GM03348 (cell line): ENCODE data around the gene TYW1.
"Not testable (repeated sequence)": the region's sequence is repeated elsewhere in the genome, so short reads cannot be mapped to it uniquely, and the experiment has no call there.

ENCODE experiments used
- DNase-seq: peaks from one replicate; pipeline ENCODE4 v3.0.0; 2012; ENCODE audit warnings: low spot score

TYW1 gene

GRCh38 chr7:67045496-67045995 is 48.9 kb downstream of the TYW1 start:
- no peak for DNase-seq

GRCh38 chr7:67046819-67047218 is 50.2 kb downstream of the TYW1 start:
- DNase-seq = not testable (repeated sequence)

DNA sequence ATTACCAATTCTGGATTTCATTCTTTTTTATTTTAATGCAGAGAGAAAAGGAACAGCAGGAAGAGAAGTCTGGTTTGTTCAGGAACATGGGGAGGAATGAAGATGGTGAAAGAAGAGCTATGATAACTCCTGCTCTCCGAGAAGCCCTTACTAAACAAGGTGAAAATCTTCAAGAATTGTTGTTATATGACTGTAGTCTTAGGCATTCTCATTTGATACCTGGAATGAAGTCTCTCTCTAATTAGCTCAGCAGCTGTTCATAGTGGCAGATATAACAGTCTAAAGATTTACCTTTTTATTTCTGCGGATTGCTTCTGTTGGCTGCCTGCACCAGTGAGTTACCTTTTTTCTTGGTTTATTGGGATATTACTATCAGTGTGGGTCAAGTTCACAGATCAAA is 53.3 kb downstream of the TYW1 start:
- DNase-seq = not testable (repeated sequence)

DNA sequence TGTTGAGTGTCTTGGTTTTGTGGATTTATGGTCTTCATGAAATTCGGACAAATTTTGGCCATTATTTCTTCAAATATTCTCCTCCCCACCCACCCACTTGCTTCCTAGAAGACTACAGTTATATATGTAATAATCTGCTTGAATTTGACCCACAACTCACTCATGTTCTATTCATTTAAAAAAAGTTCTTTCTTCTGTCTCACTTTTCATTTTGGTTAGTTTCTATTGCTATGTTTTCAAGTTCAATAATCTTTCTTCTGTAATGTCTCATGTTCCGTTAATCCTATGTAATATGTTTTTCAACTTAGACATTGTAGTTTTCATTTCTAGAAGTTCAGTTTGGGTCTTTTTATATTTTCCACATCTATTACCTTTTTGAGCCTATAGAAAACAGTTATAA is 55.5 kb downstream of the TYW1 start:
- not testable (repeated sequence) for DNase-seq

GRCh38 chr7:67056683-67057082 is 60.0 kb downstream of the TYW1 start:
- no peak for DNase-seq

DNA sequence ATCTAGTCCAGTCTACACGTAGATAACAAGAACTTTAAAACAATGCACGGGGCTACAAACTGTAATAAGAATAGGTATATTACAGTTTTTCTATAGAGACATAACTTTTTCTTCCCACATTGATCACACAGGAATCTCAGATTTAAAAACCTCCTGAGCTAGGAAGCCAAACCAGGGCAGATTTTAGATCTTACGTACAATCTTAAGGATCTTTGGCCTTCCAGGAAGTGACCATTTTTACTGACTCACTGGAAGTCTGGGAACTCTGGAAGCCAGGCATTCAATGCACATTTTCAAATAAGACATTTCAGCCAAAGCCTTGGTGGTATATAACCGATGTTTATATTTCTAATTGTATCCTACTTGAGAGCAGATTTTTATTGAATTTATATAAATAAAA is 64.7 kb downstream of the TYW1 start:
- not testable (repeated sequence) for DNase-seq

GRCh38 chr7:67062802-67063201 is 66.2 kb downstream of the TYW1 start:
- peak; percentile 20 for DNase-seq

DNA sequence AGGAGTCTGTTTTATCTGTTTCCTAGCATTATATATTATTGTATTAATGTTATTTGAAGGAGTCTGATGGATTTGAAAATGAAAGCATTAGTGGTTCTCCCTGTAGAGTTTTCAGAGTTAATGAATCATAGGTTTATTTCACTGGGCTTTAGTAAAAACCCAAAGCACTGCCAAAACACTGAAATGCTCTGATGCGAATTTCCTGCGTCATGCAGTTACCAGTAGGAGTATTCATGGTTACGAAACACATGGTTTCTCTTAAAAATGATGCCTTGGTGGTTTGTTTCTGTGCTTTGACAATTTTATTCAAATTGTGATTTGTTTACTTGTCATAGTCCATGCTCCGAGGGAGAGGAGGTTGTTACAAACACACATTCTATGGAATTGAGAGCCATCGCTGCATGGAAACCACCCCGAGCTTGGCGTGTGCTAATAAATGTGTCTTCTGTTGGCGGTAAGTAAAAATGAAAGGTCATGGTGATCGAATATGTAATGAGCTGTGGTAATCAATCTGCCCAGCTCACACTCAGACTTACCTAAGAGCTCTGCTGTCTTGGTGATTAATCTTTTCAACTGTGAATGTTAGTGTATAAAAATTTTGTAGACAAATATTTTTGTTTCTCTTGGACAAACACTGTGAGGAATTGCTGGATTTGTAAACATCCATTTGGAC is 70.5 kb downstream of the TYW1 start:
- DNase-seq = peak; percentile 4

DNA sequence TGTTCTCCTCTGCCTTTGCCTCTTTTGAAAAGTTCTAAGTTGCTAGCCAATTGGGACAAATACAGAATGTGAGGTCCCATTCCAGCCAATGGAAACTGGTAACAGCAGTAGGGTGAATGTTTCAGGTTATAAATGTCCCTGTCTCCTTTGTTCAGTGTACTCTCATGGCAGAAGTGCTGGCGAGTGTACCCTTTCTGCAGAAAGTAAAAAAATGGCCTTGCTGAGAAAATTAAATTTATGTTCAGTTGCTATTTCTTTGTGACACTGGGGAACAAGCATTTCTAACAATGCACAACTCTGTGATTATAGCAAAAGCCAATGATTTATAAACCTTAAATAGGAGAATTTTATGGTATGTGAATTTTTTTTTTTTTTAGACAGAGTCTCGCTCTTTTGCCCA is 79.5 kb downstream of the TYW1 start:
- not testable (repeated sequence) for DNase-seq

- not testable (repeated sequence) for DNase-seq
Measured at GRCh38 chr7:67082880-67083279, 86.2 kb downstream of the TYW1 start.

- not testable (repeated sequence) for DNase-seq
Measured at GRCh38 chr7:67089261-67089660, 92.6 kb downstream of the TYW1 start.

DNA sequence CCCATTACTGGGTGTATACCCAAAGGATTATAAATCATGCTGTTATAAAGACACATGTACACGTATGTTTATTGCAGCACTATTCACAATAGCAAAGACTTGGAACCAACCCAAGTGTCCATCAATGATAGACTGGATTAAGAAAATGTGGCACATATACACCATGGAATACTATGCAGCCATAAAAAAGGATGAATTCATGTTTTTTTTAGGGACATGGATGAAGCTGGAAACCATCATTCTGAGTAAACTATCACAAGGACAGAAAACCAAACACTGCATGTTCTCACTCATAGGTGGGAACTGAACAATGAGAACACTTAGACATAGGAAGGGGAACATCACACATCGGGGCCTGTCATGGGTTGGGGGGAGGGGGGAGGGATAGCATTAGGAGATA is 94.4 kb downstream of the TYW1 start:
- not testable (repeated sequence) for DNase-seq

DNA sequence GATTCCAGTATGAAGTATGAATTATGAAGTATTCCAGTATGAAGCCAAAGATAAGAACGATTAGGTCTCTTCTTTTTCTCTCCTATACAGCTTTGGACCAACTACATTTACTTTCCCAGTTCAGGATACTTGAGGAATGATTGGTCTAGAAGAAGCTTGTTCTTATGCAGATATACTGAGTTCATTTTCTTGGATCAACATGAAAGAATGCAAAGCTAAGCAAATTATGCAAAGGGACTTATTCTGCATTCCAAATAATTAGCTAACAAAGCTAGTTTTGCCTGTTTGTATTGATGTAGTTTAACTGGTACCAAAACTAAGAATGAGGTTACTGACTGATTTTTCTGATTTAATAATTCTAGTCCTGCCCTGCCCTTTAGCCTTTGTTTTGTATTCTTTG is 101.4 kb downstream of the TYW1 start:
- not testable (repeated sequence) for DNase-seq

DNA sequence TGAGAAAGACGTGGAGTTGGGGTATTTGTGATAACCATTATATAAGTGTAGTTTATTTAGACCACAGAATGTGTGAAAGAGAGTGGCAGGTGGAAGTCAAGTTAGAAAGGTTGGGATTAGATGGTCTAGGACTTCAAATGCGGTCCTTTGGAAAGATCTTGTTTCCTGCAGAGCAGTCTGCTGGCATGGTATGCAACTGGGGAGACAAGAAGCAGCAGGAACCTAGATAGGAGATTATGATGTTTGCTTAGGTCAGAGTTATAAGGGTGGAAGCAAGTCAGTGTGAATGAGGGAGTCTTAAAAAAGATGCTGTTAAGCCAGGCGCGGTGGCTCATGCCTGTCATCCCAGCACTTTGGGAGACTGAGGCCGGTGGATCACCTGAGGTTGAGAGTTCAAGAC is 102.8 kb downstream of the TYW1 start:
- not testable (repeated sequence) for DNase-seq

GRCh38 chr7:67100038-67100437 is 103.4 kb downstream of the TYW1 start:
- DNase-seq = not testable (repeated sequence)

DNA sequence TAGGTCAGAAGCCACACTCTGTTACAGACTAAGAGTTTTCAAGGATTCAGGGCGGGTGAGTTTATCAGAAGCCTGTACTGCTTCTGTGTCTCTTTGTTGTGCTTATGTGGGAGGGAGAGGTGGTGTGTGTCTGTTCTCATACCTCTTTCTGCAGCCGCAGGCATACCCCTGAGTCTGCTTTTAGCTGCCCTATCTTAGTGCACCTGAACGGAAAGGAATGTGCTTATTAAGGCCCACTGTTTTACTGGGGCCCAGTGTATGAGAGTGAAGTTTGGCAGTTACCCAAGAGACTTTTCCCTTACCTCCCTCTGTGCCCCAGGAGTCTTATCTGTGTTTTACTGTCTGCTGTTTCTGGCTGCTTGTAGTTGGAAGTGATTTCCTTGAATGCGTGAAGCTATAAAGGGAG is 104.3 kb downstream of the TYW1 start:
- no peak for DNase-seq

GRCh38 chr7:67104937-67105336 is 108.3 kb downstream of the TYW1 start:
- not testable (repeated sequence) for DNase-seq

DNA sequence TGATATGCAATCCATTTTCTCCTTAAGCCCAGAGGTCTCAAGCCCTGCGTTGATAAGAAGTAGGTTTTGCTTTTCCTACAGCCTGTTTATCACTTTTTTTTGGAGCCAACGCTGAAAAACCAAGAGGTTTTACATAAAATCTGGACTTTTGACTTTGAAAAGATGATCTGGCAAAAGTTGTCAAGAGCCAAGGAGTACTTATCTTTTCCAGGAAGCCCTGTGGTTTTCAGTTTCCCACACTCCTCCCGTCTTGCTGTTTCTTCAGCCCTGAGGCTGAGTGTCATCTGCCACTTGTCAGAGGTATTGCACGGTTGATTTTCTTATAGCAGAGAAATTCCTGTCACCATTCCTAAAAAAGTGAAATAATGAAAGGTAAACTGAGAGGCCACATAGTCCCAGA is 108.7 kb downstream of the TYW1 start:
- DNase-seq = no peak

GRCh38 chr7:67106255-67106654 is 109.6 kb downstream of the TYW1 start:
- DNase-seq = not testable (repeated sequence)

DNA sequence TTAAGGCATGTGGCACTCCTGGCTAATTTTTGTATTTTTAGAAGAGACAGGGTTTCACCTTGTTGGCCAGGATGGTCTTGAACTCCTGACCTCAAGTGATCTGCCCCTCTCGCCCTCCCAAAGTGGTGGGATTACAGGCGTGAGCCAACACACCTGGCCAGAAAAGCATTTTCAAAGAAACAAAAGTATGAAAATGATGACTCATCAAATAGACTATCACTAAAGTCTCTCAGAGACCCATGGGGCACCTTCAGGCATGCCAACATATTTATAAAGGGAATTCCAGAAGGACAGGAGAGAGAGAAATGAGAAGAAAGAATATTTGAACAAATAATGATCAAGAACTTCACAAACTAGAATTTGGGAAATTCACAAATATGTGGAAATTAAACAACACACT is 114.7 kb downstream of the TYW1 start:
- DNase-seq = not testable (repeated sequence)

- peak; percentile 30 for DNase-seq
Measured at GRCh38 chr7:67114483-67115246, 118.0 kb downstream of the TYW1 start.

DNA sequence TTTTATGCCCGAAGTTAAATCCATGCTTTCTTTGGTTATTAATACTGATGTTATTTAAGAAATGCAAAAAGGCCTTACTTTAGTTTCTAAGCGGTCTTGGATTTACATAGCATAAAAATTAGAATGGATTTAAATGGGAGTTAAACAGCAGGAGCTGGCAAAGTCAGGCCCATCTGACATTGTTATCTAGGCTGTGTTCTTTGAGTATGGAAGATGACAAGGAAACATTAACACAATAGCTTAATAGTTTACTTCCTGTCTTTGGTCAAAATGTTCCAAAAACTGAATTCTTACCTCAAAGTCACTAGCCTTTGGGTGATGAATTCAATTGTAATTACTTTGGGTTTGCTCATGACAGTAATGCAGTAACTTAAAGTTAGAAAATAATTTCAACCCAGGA is 123.9 kb downstream of the TYW1 start:
- DNase-seq = not testable (repeated sequence)

DNA sequence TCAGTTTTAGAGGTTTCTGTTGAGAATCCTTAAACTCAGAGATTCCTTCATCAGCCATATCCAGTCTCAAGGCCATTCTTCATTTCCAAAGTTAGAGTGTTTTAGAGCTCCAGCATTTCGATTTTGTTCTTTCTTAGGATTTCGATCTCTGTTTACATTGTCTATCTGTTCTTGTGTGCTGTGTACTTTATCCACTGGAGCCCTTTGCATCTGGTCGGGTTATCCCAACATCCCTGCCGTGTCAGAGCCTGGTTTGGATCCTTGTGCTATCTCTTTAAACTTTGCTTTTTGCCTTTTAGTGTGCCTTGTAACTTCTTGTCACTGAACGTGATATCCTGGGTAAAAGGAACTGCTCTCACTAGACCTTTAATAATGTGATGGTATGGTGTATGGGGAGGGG is 131.6 kb downstream of the TYW1 start:
- not testable (repeated sequence) for DNase-seq
